GM23338 (cell line): ENCODE measurements around the gene KLF7.

Source experiments
- CREB1 ChIP-seq: fragments of 250-450 bp; sonication (Bioruptor Pico); IDR thresholded peaks from 2 replicates; pipeline ENCODE4 v1.5.0; 2020; ENCODE audit warnings: low read depth, mild to moderate bottlenecking, moderate library complexity
- EZH2 ChIP-seq: fragments of 200-600 bp; sonication (generic); IDR thresholded peaks from one replicate; pipeline ENCODE4 v1.8.0; 2017; ENCODE audit warnings: antibody characterized with exemption, mild to moderate bottlenecking, low read depth; ENCODE audit not compliant: unreplicated experiment
- EZH2phosphoT487 ChIP-seq: fragments of 200-600 bp; sonication (generic); IDR thresholded peaks from one replicate; pipeline ENCODE4 v1.8.1; 2018; ENCODE audit warnings: antibody characterized with exemption; ENCODE audit not compliant: unreplicated experiment
- POLR2AphosphoS5 ChIP-seq: IDR thresholded peaks from 2 replicates; pipeline ENCODE4 v1.6.1; 2016; ENCODE audit warnings: antibody characterized with exemption, low read depth
- STAT1 ChIP-seq: IDR thresholded peaks from one replicate; pipeline ENCODE4 v1.6.1; 2016; ENCODE audit warnings: antibody characterized with exemption; ENCODE audit not compliant: unreplicated experiment
- ZNF114 ChIP-seq: fragments of 250-450 bp; sonication (Bioruptor Pico); IDR thresholded peaks from 2 replicates; pipeline ENCODE4 v1.5.0; 2020; ENCODE audit warnings: mild to moderate bottlenecking, moderate library complexity
- TF ChIP-seq, protein P1 (sequence below), 2 experiments: fragments of 200-600 bp in 1 of 2; sonication (generic) in 1 of 2; conservative IDR thresholded peaks; 2 replicates each; pipeline versions ENCODE4 v1.5.1 to v1.6.1; 2016 to 2017; ENCODE audit warnings: antibody characterized with exemption in 2 of 2, low read depth in 2 of 2, mild to moderate bottlenecking in 2 of 2, moderate library complexity in 1 of 2
- TF ChIP-seq, protein P2 (sequence below): IDR thresholded peaks from one replicate; pipeline ENCODE4 v1.6.1; 2018; ENCODE audit warnings: antibody characterized with exemption; ENCODE audit not compliant: unreplicated experiment

DNA sequence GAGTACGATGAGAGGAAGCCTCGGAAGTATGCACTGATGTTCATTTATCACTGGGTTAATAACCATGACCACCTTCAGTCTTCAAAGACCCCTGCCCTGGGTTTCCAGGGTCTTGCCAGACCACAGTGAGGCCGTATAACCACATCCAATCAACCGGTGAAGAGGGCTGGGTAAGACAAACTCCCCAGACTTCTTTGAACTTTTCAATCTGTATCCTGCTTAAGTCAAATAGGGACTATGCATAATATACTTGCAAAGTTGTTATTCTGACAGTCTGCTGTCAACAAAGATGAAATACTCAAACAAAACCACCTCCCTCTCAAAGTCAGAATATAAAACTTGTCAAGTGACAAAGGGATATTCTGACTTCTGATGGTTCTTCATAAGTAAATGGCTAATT lies 54.0 kb downstream of the KLF7 start:
- TF ChIP-seq, protein P1, sequence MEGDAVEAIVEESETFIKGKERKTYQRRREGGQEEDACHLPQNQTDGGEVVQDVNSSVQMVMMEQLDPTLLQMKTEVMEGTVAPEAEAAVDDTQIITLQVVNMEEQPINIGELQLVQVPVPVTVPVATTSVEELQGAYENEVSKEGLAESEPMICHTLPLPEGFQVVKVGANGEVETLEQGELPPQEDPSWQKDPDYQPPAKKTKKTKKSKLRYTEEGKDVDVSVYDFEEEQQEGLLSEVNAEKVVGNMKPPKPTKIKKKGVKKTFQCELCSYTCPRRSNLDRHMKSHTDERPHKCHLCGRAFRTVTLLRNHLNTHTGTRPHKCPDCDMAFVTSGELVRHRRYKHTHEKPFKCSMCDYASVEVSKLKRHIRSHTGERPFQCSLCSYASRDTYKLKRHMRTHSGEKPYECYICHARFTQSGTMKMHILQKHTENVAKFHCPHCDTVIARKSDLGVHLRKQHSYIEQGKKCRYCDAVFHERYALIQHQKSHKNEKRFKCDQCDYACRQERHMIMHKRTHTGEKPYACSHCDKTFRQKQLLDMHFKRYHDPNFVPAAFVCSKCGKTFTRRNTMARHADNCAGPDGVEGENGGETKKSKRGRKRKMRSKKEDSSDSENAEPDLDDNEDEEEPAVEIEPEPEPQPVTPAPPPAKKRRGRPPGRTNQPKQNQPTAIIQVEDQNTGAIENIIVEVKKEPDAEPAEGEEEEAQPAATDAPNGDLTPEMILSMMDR (conservative IDR thresholded peaks at IDR 0.05; ENCODE audit: low read depth in 2 of 2): no peak
- TF ChIP-seq EZH2 (no peak), POLR2AphosphoS5 (no peak), ZNF114 (no peak), EZH2phosphoT487 (no peak), STAT1 (no peak), CREB1 (CRISPR knock-in tag) (no peak)
- TF ChIP-seq, protein P2, sequence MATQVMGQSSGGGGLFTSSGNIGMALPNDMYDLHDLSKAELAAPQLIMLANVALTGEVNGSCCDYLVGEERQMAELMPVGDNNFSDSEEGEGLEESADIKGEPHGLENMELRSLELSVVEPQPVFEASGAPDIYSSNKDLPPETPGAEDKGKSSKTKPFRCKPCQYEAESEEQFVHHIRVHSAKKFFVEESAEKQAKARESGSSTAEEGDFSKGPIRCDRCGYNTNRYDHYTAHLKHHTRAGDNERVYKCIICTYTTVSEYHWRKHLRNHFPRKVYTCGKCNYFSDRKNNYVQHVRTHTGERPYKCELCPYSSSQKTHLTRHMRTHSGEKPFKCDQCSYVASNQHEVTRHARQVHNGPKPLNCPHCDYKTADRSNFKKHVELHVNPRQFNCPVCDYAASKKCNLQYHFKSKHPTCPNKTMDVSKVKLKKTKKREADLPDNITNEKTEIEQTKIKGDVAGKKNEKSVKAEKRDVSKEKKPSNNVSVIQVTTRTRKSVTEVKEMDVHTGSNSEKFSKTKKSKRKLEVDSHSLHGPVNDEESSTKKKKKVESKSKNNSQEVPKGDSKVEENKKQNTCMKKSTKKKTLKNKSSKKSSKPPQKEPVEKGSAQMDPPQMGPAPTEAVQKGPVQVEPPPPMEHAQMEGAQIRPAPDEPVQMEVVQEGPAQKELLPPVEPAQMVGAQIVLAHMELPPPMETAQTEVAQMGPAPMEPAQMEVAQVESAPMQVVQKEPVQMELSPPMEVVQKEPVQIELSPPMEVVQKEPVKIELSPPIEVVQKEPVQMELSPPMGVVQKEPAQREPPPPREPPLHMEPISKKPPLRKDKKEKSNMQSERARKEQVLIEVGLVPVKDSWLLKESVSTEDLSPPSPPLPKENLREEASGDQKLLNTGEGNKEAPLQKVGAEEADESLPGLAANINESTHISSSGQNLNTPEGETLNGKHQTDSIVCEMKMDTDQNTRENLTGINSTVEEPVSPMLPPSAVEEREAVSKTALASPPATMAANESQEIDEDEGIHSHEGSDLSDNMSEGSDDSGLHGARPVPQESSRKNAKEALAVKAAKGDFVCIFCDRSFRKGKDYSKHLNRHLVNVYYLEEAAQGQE: no peak
